Activated CD8-positive, alpha-beta memory T cell treated with anti-CD3 and anti-CD28 coated beads, Interleukin-2, amount 50 U/mL, for 1 hour (primary cell): Measurements from ENCODE around the gene MS4A10.
"Not testable (repeated sequence)": the region's sequence is repeated elsewhere in the genome, so short reads cannot be mapped to it uniquely, and the experiment has no call there.

Source experiments
- DNase-seq: peaks from one replicate; pipeline ENCODE4 v3.0.0-alpha.2; 2020; ENCODE audit errors: extremely low read depth

MS4A10 gene

DNA sequence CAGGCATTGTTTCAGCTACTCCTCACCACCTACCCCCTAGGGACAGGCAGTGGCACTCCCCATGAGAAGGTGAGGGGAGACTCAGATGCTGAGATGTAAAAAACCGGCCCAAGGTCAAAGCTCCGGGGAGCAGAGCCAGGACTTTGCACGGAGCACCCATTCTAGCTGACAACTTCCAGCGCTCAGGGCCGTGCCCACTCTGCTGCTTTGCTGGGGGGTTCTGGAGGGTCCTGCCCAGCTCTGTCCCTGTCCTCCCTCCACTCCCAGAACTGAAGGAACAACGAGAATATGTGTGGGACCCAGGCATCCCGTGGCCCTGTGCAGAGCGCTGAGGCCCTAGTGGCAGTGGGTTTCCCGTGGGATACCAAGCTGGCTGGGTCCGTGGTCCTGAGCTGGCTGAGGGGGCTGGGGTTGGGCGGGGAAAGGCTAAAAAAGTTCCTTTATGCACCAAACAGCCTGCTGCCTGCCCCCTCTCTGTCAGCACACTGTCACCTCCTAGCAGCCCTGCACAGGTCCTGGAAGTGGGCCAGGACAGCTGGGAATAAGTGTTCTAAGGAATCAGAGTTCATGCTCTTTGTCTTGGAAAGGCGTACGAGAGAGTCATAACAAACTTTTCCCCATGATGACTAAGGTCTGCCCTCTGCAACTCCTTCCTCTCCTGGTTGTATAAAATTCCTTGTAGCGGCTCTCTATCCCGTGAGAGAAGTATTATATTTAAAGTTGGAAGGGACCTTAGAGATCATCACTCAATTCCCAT is 1.9 kb downstream of the MS4A10 start:
- no peak for DNase-seq

DNA sequence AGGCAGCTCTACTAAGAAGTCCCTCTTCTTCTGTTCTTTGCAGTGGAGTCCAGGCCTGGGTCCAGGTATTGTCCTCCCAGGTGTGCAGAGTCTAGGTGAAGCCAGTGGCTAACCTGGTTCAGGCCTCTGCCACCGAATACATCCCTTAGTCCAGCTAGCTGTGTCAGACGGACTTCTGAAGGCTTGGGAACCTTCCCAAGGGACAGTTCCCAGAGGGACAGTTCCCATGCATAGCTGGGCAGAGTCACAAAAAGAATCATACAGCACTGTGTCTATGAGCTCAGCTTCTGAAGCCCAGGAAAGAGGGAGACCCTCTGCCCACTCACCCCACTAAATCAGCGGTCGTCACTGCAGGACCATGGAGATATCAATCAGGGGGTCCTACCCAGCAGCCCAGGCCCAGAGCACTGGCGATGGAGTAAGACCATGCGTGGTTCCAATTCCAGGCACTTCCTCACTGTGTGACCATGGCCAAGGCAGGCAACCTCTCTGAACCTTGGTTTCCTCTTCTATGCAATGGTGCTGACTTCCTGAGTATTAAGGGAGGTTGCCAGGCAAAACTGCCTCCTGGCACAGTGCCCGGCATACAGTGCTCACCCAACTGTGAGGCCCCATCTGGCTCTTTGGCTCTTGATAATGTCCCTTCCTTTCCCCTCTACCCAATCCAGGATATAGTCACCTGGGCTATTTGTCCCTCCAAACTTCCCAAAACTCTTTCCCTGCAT is 3.4 kb downstream of the MS4A10 start:
- DNase-seq: no peak

DNA sequence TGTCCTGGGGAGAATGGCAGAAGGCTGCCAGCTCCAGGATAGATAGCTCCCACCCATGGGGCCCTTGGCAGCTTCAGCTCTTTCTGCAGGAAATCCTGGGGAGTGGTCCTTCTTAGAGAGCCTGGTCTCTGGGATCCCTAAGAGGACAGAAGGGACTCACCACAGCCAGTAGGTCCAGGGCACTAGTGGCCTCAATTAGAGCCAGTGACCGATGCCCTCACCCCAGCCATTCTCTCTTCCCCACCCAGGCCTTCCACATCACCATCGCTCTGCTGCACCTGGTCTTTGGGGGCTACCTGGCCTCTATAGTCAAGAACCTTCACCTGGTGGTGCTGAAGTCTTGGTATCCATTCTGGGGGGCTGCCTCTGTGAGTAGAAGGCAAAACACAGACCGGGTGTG is 5.6 kb downstream of the MS4A10 start:
- no peak for DNase-seq

DNA sequence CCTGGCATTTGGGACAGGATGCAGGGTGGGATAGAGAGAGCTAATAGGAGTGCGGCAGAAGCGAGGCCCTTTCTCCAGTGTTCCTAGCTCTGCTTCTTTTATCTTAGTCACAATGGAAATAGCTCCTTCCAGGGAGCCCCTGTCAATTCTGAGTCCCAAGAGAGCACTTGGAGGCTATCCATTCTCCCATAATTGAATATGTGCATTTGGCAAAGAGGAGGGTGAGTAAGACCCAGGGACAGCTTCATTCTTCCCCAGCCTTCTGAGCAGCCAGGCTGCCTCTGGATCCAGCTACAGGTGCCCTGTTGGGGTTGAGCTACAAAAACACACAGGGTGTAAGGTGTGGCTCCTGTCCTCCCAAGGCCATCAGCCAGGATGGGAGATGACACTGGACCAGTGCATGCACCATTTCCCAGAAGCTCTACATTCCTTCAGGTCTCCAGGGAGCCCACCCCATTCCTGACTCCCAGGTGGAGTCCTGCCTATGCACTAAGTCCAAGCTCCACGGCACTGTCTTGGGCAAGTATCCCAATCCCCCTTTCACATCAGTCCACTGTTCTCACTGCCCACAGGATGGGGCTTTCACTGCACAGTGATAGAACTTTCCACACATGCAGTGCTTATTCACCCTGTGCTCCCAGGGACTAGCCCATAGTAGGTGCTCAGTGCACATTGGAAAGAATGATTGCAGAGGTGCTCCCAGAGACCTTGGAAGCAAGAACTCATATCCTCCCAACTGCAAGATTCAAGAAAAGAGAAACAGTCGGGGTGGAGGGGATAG is 6.2 kb downstream of the MS4A10 start:
- DNase-seq: no peak

DNA sequence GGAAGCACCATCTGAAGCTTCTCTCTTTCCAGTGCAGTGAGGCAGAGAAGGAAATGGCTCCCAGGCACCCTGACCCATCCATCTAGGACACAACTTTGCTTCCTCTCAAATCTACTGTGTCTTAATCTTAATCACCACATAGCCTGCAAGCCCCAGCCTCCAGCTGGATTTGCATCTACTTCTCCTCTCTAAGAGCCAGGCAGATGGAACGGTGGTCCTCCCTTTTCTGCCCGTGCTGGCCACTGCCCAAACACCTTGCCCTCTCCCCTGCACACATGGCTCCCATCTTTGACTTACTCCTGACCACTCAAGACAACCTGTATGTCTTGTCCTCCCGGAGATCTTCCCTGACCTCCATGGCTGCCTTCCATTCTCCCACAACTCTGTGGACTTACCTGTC is 7.4 kb downstream of the MS4A10 start:
- DNase-seq: no peak

DNA sequence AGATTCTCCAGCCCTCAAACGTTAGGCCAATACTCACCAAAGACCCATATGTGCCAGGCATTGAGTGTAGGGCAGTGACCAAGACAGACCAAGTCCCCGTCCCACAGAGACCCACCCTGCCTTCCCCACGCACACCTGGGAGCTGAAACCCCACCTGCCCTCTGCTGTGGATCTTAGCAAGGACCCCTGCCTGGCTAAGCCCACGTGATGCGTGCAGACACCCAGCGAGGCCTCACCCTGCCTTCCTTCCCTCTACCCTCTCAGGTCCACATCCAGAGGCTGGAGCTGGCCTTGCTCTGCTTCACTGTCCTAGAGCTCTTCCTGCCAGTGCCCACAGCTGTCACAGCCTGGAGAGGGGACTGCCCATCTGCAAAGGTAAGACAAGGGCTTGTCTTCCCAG is 10.2 kb downstream of the MS4A10 start:
- no peak for DNase-seq

DNA sequence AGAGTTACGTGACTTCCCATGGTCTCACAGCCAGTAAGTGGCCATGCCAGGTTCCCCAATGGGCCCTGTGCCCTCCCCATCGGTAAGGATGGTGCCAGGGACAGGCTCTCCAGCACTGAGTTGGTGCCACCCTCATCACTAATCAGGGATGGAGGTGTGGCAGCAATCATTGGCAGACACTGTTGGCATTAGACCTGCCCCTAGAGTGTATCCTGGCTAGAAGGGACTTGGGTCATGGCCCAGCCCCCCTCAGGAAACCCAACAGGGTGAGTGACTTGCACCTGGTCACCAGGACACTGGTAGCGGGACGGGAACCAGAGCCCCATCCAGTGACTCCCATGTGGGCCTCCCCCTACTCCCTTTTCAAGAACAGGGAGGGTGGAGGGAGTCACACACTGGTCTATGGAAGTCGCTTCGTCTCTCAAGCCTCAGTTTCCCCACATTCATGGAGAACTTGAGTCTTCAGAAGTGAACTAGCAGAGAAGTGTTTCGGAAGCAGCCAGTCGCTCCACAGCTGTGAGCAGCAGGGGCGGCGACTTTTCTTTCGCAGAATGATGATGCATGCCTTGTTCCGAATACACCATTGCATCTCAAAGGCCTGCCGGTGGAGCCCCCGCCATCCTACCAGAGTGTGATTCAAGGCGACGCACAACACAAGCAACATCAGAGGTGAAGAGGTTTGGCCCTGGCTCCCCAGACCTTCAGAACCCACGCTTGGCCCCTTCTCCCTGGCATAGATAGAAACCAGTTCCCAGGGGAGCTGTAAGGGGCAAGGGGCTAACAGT is 12.9 kb downstream of the MS4A10 start:
- no peak for DNase-seq

DNA sequence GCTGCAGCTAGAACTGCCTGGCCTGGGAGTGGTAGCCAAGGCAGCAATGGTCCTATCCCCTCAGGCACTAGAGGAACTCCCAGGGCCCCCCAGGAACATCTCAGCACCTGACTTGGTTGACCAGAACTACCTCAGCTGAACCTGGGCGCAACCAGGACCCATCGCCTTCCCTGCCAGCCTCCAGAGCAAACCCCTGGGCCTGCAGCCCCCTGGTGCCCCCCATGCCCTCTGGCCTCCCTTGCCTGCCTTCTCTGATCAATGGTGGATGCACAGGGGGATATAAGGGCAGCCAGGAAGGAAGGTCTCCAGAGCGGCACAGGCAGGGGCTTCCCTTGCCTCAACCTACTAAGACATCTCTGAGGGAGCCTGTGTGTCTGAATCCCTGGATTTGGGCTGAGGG is 13.5 kb downstream of the MS4A10 start:
- no peak for DNase-seq

DNA sequence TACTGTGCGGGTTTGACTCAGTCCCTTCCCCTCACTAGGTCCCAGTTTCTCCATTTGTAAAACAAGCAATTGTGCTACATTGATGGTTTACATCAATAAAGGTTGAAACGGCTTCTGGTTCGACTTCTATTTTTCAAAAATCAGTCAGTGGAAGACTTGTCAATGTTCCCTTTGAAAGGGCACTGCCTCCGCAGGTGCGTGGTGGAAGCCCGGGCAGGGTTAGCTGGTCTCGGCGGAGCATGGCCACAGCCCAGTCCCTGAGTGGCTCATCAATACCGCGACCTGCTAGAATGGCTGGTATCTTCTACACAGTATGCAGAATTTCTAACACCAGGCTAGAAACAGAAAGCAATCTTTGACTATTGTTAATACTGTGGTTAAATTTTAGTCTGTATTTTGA is 16.1 kb downstream of the MS4A10 start:
- DNase-seq: no peak

DNA sequence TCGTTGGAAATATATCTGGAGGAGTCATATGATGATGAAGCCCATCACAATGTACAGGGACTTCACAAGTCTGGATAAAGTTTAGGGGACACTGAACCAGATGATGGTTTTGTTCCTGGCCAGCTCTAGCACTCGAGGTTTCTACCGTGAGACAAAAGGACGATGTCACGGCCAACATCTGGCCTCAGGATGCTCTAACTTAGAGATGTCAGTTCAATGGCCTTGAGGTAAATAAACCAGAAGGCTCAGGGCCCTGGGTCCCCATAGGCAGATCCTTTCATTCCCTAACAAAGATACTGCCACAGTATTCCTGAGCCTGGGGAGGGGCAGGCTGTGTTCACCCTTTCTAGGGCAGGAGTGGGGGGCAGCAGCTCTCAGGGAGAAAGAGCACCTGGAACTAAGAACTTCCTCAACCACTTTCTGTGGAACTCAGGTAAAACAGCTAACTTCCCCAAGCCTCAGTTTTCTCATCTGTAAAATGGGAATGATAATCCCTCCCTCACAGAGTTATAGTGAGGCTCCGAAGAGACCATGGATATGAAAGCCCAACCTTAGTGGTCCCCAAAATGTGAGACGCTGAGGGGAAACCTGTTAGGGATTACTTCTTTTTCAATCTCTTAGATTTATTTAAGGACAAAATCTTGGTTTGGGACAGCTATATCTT is 18.3 kb downstream of the MS4A10 start:
- DNase-seq: no peak

DNA sequence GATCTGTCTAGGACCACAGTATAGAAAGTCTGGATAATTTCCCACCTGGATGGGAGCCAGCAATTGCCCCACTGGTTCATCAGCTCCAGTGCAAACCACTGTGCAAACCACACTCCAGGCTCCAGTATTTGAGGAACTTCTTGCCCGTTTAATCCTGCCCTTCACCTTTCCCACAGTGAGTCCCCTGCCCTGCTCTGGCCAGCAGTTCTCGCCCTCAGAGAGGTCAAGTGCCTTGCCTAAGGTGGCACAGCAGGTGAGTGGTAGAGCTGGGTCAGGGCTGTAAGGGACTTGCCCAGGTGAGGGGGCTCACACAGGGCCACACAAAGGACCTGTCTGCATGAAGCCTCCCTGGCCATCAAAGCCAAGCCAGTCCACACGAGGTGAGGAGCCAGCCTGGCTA is 24.1 kb downstream of the MS4A10 start:
- no peak for DNase-seq

DNA sequence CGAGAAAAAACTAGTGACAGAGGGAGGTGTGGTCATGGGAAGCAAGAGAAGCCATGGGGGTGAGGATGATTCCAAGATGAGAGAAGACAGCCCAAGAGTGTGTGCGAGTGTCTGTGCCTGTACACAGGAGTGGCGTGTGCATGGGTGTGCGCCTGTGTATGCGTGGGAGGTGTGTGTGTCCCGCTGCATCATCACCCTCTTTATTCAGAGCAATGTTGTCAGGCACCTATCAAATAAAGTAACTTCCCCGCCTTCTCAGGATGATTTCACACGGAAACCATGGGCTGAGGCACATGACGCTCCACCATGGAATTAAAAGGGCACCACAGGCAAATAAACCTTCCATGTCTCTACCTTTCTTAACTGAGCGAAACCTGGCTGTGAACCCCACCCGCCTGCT is 24.6 kb downstream of the MS4A10 start:
- DNase-seq: no peak

DNA sequence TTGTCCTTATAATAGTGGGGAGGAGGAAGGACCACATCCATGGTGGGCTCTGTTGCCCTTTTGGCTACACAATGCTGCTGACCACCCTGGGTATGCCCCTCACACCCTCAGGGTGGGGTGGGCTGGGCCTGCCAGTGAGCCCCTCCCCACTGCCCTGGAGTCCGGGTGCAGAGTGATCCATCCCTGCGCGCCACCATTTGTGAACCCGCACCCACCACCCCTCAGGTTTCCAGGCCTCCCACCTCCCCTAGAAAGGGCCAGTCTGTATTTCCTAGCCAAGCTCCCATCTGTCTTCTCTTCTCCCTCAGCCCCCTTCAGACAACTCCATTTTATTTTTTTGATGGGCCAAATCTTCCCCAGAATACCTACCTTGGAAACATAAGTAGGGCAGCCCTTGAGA is 25.0 kb downstream of the MS4A10 start:
- no peak for DNase-seq

DNA sequence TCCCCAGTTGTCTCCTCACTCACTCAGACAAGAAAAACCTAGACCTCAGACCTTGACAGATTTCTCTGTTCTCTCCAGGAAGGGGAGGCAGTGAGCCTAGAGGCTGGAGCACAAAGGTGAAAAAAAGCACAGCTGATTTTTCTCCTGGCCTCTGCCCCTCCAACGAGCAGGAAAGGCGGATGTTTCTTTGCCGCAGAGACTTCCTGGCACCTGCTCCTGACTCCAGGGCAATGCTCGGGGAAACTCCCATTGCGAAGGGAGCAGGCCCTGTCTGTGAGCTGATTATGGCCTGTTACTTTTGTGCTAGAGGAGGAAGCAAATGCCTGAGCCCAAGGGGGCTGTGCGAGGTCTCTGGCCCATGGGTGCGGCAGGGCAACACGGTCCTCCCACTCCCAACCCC is 25.4 kb downstream of the MS4A10 start:
- DNase-seq: no peak

DNA sequence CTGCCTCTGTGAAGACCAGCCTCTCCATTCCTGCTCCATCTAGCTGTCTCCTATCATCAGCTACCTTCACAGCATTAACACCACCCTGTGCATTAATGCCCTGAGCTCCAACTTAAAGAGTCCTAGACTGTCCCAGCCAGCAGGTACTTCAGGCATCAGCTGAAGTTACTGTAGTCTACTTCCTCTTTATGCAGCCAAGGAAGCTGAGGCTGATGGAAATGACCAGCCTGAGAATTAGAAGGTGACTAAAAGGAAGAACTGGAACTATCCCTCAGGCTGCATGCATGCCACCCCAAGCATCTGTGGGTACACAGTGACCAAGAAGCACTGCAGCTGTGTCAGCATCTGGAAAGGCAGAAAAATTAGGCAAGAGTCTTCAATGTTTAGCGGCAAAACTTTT is 28.2 kb downstream of the MS4A10 start:
- DNase-seq: no peak

DNA sequence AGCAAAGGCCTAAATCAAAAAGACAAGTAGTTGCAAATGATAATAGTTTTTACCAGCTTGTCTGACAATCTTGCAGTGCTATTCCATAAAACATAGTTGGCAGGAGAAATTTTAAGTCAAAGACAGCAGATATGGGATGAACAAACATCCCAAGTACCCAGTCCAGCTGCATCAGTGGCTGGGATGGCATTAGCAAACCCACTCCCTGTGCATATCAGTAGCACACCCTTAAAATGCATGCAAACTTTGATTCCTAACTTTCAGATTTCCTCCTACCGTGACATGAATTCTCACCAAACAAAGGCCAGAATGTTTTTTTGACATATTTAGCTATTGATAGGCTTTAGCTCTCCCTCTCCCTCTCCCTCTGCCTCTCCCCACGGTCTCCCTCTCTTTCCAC is 29.0 kb downstream of the MS4A10 start:
- DNase-seq: no peak

DNA sequence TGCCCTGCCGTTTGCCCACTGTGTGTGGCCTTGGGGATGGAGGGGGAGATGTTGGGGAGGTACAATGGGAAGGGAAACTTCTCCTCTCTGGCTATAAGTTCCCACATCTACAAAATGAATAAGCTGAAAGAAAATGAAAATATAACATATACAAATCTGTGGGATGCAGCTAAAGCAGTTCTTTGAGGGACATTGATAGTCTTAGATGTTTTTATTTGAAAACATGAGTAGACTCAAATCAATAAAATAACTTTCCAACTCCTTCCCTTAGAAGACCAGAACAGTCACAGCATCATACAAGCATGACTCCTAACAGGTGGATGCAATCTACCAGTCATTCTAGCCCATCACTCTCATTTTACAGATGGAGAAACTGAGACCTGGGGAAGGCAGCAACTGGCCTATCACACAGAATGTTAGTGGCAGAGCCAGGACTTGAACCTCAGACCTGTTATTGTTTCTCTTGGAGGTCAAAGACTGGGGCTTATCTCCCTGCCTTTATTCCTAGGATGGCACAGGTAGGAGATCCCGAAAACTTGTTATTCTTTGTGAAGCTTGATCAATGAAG is 31.5 kb downstream of the MS4A10 start:
- DNase-seq: no peak

DNA sequence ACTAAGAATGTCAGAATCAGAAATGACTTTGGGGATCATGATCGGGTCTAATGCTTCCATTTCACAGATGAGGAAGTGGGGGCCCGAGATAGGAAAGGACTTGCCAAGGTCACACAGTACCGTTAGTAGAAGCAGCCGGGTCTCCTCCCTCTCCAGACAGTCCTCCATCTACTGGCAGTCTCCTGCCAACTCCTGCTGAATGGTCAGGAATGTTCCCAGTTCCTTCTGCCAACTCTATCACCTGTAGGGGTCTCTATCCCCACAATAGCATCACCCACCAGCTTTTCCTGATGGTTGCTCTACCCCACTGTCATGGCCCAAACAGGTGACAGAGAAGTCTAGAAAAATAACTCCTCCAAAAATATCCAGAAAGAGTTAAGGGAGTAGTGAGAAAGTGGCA is 32.9 kb downstream of the MS4A10 start:
- DNase-seq: no peak

DNA sequence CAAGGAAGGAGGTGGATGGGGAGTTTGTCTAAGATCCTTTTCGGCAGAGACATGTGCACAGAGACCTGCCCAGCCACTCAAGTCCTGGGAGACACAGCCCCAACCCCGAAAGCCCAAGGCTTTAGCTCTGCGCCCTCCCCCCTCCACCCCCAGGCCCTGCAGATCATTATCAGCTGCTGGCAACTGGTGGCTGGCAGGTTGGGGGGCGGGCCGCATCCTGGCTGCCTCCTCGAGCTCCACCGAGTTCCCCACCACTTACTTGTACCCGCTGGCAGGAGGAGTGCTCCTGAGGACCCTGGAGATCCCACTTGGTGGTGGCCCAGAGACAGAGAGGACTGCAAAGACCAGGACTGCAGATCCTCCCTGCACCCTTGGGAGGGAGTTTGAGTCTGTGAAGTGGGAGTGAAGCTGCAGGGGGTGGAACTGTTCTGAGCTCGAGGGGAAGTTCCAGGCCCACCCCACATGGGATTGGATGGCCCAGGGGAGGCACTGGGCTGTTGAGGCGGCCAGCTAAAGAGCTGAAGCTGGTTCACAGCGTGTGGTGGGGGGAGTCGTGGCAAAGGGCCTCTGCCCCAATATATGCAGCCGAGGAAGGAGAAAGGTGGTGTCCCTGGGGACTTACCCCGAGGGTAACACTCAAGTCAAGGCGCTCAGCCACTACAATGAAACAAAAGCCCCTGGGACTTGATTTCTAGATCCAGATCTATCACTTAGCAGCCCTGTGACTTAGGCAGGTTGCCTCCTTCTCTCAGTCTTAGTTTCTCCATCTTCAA is 36.9 kb downstream of the MS4A10 start:
- DNase-seq: no peak

DNA sequence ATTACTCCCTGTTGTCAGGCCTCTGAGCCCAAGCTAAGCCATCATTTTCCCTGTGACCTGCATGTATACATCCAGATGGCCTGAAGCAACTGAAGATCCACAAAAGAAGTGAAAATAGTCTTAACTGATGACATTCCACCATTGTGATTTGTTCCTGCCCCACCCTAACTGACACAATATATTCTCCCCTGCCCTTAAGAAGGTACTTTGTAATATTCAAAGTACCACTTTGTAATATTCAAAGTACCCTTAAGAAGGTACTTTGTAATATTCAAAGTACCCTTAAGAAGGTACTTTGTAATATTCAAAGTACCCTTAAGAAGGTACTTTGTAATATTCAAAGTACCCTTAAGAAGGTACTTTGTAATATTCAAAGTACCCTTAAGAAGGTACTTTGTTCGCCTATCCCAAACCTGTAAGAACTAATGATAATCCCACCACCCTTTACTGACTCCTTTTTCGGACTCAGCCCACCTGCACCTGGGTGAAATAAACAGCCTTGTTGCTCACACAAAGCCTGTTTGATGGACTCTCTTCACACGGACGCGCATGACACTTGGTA is 38.7 kb downstream of the MS4A10 start:
- DNase-seq: not testable (repeated sequence)
